GM12891 (cell line): ENCODE data around the gene BDP1.

Experiments
- PAX5 ChIP-seq: IDR thresholded peaks from 2 replicates; pipeline ENCODE4 v1.6.1; 2011; ENCODE audit warnings: low read length, moderate library complexity, mild to moderate bottlenecking; ENCODE audit not compliant: insufficient read depth, severe bottlenecking
- POLR2A ChIP-seq: IDR thresholded peaks from 2 replicates; pipeline ENCODE4 v1.6.1; 2011; ENCODE audit warnings: low read depth, low read length, control low read depth
- POLR2AphosphoS5 ChIP-seq: IDR thresholded peaks from 2 replicates; pipeline ENCODE4 v1.6.1; 2011; ENCODE audit warnings: low read depth, low read length, control low read depth
- POU2F2 ChIP-seq: IDR thresholded peaks from 2 replicates; pipeline ENCODE4 v1.6.1; 2011; ENCODE audit warnings: low read depth, mild to moderate bottlenecking, control low read depth, low read length, moderate library complexity
- SPI1 ChIP-seq: IDR thresholded peaks from 2 replicates; pipeline ENCODE4 v1.6.1; 2011; ENCODE audit warnings: low read depth, low read length, control low read depth
- TAF1 ChIP-seq: IDR thresholded peaks from 2 replicates; pipeline ENCODE4 v1.6.1; 2011; ENCODE audit warnings: low read depth, low read length, control low read depth

- TF ChIP-seq POLR2AphosphoS5 (no peak), SPI1 (no peak), POLR2A (no peak), TAF1 (no peak), POU2F2 (no peak), PAX5 (no peak)
Measured at GRCh38 chr5:71586052-71586940, 130.8 kb downstream of the BDP1 start.
